Measurements from ENCODE around the gene EPN3.

EPN3 gene

GRCh38 chr17:50532452-50533024 lies at the start of gene EPN3:
TSS of gene EPN3 (plus strand) at chr17:50532735. CDS start at chr17:50536557, 3,822 bp downstream.
- CTCF ChIA-PET, result interaction anchor here (0.7 to 2.1 kb wide), 5 partner anchors 9 to 332 kb away, joined by 3 to 6 read pairs (median 3); no protein-coding TSS in a partner anchor
- Mint-ChIP-seq H3K4me1 (peaks cover 10% of the 10 kb centered on the region), H3K36me3 (no peaks in the 10 kb centered on the region), H3K4me3 (no peak within 1 kb of the TSS), H3K27ac (no peak within 1 kb of the TSS), H3K27me3 (peaks cover 85% of the 10 kb centered on the region), H3K9me3 (no peaks in the 10 kb centered on the region)
- no peak for DNase-seq

GRCh38 chr17:50483266-50483665 lies 49.3 kb upstream of the EPN3 start:
- Mint-ChIP-seq H3K4me1 (peaks cover 18% of the 10 kb centered on the region), H3K27me3 (peaks cover 2% of the 10 kb centered on the region), H3K9me3 (no peaks in the 10 kb centered on the region), H3K36me3 (peaks cover 11% of the 10 kb centered on the region), H3K27ac (no peak overlapping the region), H3K4me3 (no peak overlapping the region)
- no peak for DNase-seq
- CTCF ChIA-PET, result interaction anchor here (0.6 to 5.1 kb wide), 11 partner anchors 17 to 251 kb away, joined by 3 to 48 read pairs (median 3); partner anchors contain the start of genes EPN3 and LRRC59

- H3K36me3 Mint-ChIP-seq, result peaks cover 11% of the 10 kb centered on the region
- H3K4me1 Mint-ChIP-seq, result peaks cover 11% of the 10 kb centered on the region
- H3K27ac Mint-ChIP-seq, result peak overlapping the region; percentile 16
- no peak overlapping the region for H3K4me3 Mint-ChIP-seq
- no peak for DNase-seq
- no peaks in the 10 kb centered on the region for H3K9me3 Mint-ChIP-seq
- CTCF ChIA-PET, result interaction anchor here (0.7 to 5.1 kb wide), 10 partner anchors 14 to 209 kb away, joined by 3 to 48 read pairs (median 3); partner anchors contain the start of genes LRRC59 and SPATA20
- no peaks in the 10 kb centered on the region for H3K27me3 Mint-ChIP-seq
These were observed 48.0 kb upstream of the EPN3 start for GRCh38 chr17:50484386-50485155.

- H3K4me3 Mint-ChIP-seq, result no peak overlapping the region
- H3K9me3 Mint-ChIP-seq, result no peaks in the 10 kb centered on the region
- CTCF ChIA-PET, result interaction anchor here (0.5 to 1.2 kb wide), 5 partner anchors 8 to 439 kb away, joined by 3 read pairs; no protein-coding TSS in a partner anchor
- no peak for DNase-seq
- H3K36me3 Mint-ChIP-seq, result peaks cover 10% of the 10 kb centered on the region
- H3K27me3 Mint-ChIP-seq, result no peaks in the 10 kb centered on the region
- no peak overlapping the region for H3K27ac Mint-ChIP-seq
- peaks cover 1% of the 10 kb centered on the region for H3K4me1 Mint-ChIP-seq
These were observed 45.1 kb upstream of the EPN3 start for GRCh38 chr17:50487213-50488096.

GRCh38 chr17:50488880-50489279 lies 43.7 kb upstream of the EPN3 start:
- Mint-ChIP-seq H3K4me1 (no peaks in the 10 kb centered on the region), H3K9me3 (no peaks in the 10 kb centered on the region), H3K36me3 (peaks cover 3% of the 10 kb centered on the region), H3K27me3 (peaks cover 2% of the 10 kb centered on the region), H3K4me3 (no peak overlapping the region), H3K27ac (peak overlapping the region; percentile 5)
- CTCF ChIA-PET, result interaction anchor here (1.9 kb wide), 1 partner anchor 12 kb away, joined by 6 read pairs; no protein-coding TSS in a partner anchor
- DNase-seq, result no peak

- Mint-ChIP-seq H3K36me3 (no peaks in the 10 kb centered on the region), H3K4me1 (no peaks in the 10 kb centered on the region), H3K27me3 (peaks cover 13% of the 10 kb centered on the region), H3K4me3 (no peak overlapping the region), H3K9me3 (no peaks in the 10 kb centered on the region), H3K27ac (no peak overlapping the region)
- no peak for DNase-seq
- CTCF ChIA-PET, result no interaction called here
These were observed 41.0 kb upstream of the EPN3 start for GRCh38 chr17:50491505-50491904.

GRCh38 chr17:50492214-50492613 lies 40.3 kb upstream of the EPN3 start:
- peak overlapping the region; percentile 59 for H3K27ac Mint-ChIP-seq
- DNase-seq, result no peak
- no peak overlapping the region for H3K4me3 Mint-ChIP-seq
- CTCF ChIA-PET, result interaction anchor here (1.1 to 1.4 kb wide), 2 partner anchors 13 to 50 kb away, joined by 3 to 4 read pairs; no protein-coding TSS in a partner anchor
- H3K27me3 Mint-ChIP-seq, result peaks cover 14% of the 10 kb centered on the region
- no peaks in the 10 kb centered on the region for H3K36me3 Mint-ChIP-seq
- no peaks in the 10 kb centered on the region for H3K4me1 Mint-ChIP-seq
- H3K9me3 Mint-ChIP-seq, result no peaks in the 10 kb centered on the region

GRCh38 chr17:50493744-50494143 lies 38.8 kb upstream of the EPN3 start:
- peaks cover 27% of the 10 kb centered on the region for H3K27me3 Mint-ChIP-seq
- no peak overlapping the region for H3K27ac Mint-ChIP-seq
- H3K36me3 Mint-ChIP-seq, result no peaks in the 10 kb centered on the region
- no peak for DNase-seq
- CTCF ChIA-PET, result interaction anchor here (1.5 kb wide), 1 partner anchor 9 kb away, joined by 8 read pairs; no protein-coding TSS in a partner anchor
- no peak overlapping the region for H3K4me3 Mint-ChIP-seq
- no peaks in the 10 kb centered on the region for H3K9me3 Mint-ChIP-seq
- no peaks in the 10 kb centered on the region for H3K4me1 Mint-ChIP-seq

- Mint-ChIP-seq H3K4me1 (no peaks in the 10 kb centered on the region), H3K27me3 (peaks cover 27% of the 10 kb centered on the region), H3K27ac (no peak overlapping the region), H3K36me3 (no peaks in the 10 kb centered on the region), H3K4me3 (no peak overlapping the region), H3K9me3 (no peaks in the 10 kb centered on the region)
- DNase-seq, result no peak
- CTCF ChIA-PET, result interaction anchor here (0.8 to 1.0 kb wide), 2 partner anchors 9 to 133 kb away, joined by 3 to 5 read pairs; no protein-coding TSS in a partner anchor
These were observed 37.2 kb upstream of the EPN3 start for GRCh38 chr17:50495217-50495823.

- no peak for DNase-seq
These were observed 36.6 kb upstream of the EPN3 start for GRCh38 chr17:50495918-50496317.

GRCh38 chr17:50498021-50498874 lies 34.3 kb upstream of the EPN3 start:
- Mint-ChIP-seq H3K36me3 (no peaks in the 10 kb centered on the region), H3K27ac (no peak overlapping the region), H3K27me3 (peaks cover 45% of the 10 kb centered on the region), H3K4me1 (peaks cover 12% of the 10 kb centered on the region), H3K4me3 (no peak overlapping the region), H3K9me3 (no peaks in the 10 kb centered on the region)
- CTCF ChIA-PET, result interaction anchor here (1.1 to 1.6 kb wide), 3 partner anchors 14 to 19 kb away, joined by 4 to 5 read pairs (median 5); no protein-coding TSS in a partner anchor
- no peak for DNase-seq

More at GRCh38 chr17:50495918-50496317, 36.6 kb upstream of the EPN3 start:
- H3K4me3 Mint-ChIP-seq, result no peak overlapping the region
- CTCF ChIA-PET, result interaction anchor here (1.0 kb wide), 1 partner anchor 134 kb away, joined by 5 read pairs; no protein-coding TSS in a partner anchor
- peaks cover 27% of the 10 kb centered on the region for H3K27me3 Mint-ChIP-seq
- H3K27ac Mint-ChIP-seq, result no peak overlapping the region
- no peaks in the 10 kb centered on the region for H3K4me1 Mint-ChIP-seq
- H3K9me3 Mint-ChIP-seq, result no peaks in the 10 kb centered on the region
- H3K36me3 Mint-ChIP-seq, result no peaks in the 10 kb centered on the region

- Mint-ChIP-seq H3K36me3 (no peaks in the 10 kb centered on the region), H3K27ac (no peak overlapping the region), H3K27me3 (peaks cover 42% of the 10 kb centered on the region), H3K9me3 (no peaks in the 10 kb centered on the region), H3K4me1 (peaks cover 23% of the 10 kb centered on the region), H3K4me3 (no peak overlapping the region)
- DNase-seq, result no peak
- CTCF ChIA-PET, result interaction anchor here (1.5 kb wide), 1 partner anchor 15 kb away, joined by 4 read pairs; no protein-coding TSS in a partner anchor
These were observed 33.3 kb upstream of the EPN3 start for GRCh38 chr17:50499270-50499669.

Data from activated naive CD4-positive, alpha-beta T cell treated with anti-CD3 and anti-CD28 coated beads, Interleukin-2, amount 10 ng/mL, durations not matched to agents 7 days and 5 days (primary cell).